PC-3 (cell line): ENCODE data around the gene PNN. TPM values are rescaled to one million over a fixed set of nuclear protein-coding genes. Genes with fewer than 3 reads are reported as not detected.
"Not testable (repeated sequence)": the region's sequence is repeated elsewhere in the genome, so short reads cannot be mapped to it uniquely, and the experiment has no call there.

Experiments used
- ATAC-seq: fragments of 200-7000 bp; cut with Tn5 transposase; 2 replicates; pipeline ENCODE4 v1.9.1; 2020; ENCODE audit warnings: mild to moderate bottlenecking, moderate library complexity
- Bru-seq: library from RNA; stranded (reverse); fragments of 400-500 nt; gene quantifications from one replicate; lab custom pipeline; 2021; lab: Mats Ljungman, UMichigan
- BruChase-seq, 2 experiments: library from RNA; stranded (reverse); fragments of 400-500 nt; gene quantifications; one replicate each; lab custom pipeline; 2021; lab: Mats Ljungman, UMichigan
- BruUV-seq: library from RNA; stranded (reverse); fragments of 400-500 nt; replicated peaks from 2 replicates; lab custom pipeline; 2021; lab: Mats Ljungman, UMichigan
- CTCF ChIA-PET: fragments of 300-600 bp; sonication (Branson Sonifier 250); formaldehyde crosslinking; loops from one replicate; lab custom pipeline; 2022; ENCODE audit warnings: antibody characterized with exemption; lab: Charles Lee
- POLR2A ChIA-PET: fragments of 300-600 bp; sonication (Branson Sonifier 250); formaldehyde crosslinking; loops from one replicate; lab custom pipeline; 2022; ENCODE audit warnings: antibody characterized with exemption; ENCODE audit not compliant: unreplicated experiment; lab: Charles Lee
- DNase-seq: peaks from one replicate; pipeline ENCODE4 v3.0.0-alpha.2; 2015
- H2AFZ ChIP-seq: fragments of 300-600 bp; sonication (generic); 2 replicates; pipeline ENCODE4 v1.6.0; 2016; ENCODE audit warnings: antibody characterized with exemption, low read length
- H3F3A ChIP-seq: fragments of 300-600 bp; sonication (generic); one replicate; pipeline ENCODE4 v1.6.0; 2017; ENCODE audit warnings: antibody characterized with exemption, low read length, control low read depth, mild to moderate bottlenecking; ENCODE audit not compliant: unreplicated experiment
- H3K27ac ChIP-seq: fragments of 300-600 bp; sonication (generic); 2 replicates; pipeline ENCODE4 v1.5.1; 2016; ENCODE audit warnings: mild to moderate bottlenecking, low read length
- H3K27me3 ChIP-seq: fragments of 300-600 bp; sonication (generic); 2 replicates; pipeline ENCODE4 v1.6.1; 2016; ENCODE audit warnings: low read length, mixed read lengths
- H3K36me3 ChIP-seq: fragments of 300-600 bp; sonication (generic); 2 replicates; pipeline ENCODE4 v1.6.1; 2016; ENCODE audit warnings: low read depth, mixed run types, low read length, mixed read lengths
- H3K4me1 ChIP-seq: fragments of 300-600 bp; sonication (generic); 2 replicates; pipeline ENCODE4 v1.5.1; 2016; ENCODE audit warnings: low read length; ENCODE audit not compliant: insufficient read depth
- H3K4me2 ChIP-seq: fragments of 300-600 bp; sonication (generic); 2 replicates; pipeline ENCODE4 v1.6.0; 2016; ENCODE audit warnings: low read length
- H3K4me3 ChIP-seq: fragments of 300-600 bp; sonication (generic); 2 replicates; pipeline ENCODE4 v1.5.1; 2016; ENCODE audit warnings: mild to moderate bottlenecking, low read length, mixed read lengths
- H3K79me2 ChIP-seq: fragments of 300-600 bp; sonication (generic); 2 replicates; pipeline ENCODE4 v1.6.1; 2017; ENCODE audit warnings: low read length, mixed read lengths
- H3K9ac ChIP-seq: fragments of 300-600 bp; sonication (generic); 2 replicates; pipeline ENCODE4 v1.6.0; 2016; ENCODE audit warnings: mild to moderate bottlenecking, low read length
- H3K9me2 ChIP-seq: fragments of 300-600 bp; sonication (generic); replicated peaks from 2 replicates; pipeline ENCODE4 v1.6.1; 2016; ENCODE audit warnings: mixed run types, low read length, mixed read lengths
- H3K9me3 ChIP-seq: fragments of 300-600 bp; sonication (generic); 2 replicates; pipeline ENCODE4 v1.6.1; 2016; ENCODE audit warnings: low read length, mixed read lengths
- H4K20me1 ChIP-seq: fragments of 300-600 bp; sonication (generic); 2 replicates; pipeline ENCODE4 v1.6.1; 2016; ENCODE audit warnings: low read length, mixed read lengths
- EZH2 ChIP-seq: fragments of 300-600 bp; sonication (generic); IDR thresholded peaks from one replicate; pipeline ENCODE4 v1.6.1; 2017; ENCODE audit warnings: antibody characterized with exemption, mild to moderate bottlenecking, low read length; ENCODE audit not compliant: unreplicated experiment
- EZH2phosphoT487 ChIP-seq: fragments of 300-600 bp; sonication (generic); IDR thresholded peaks from 2 replicates; pipeline ENCODE4 v1.6.1; 2018; ENCODE audit warnings: mild to moderate bottlenecking, antibody characterized with exemption, low read length, borderline replicate concordance
- intact Hi-C: fragments of 100-400 bp; cut with micrococcal nuclease; formaldehyde crosslinking; loops from 2 replicates; pipeline ENCODE4 v1.9.0; 2023
- long read RNA-seq: library from polyadenylated mRNA; unstranded; transcript quantifications from one replicate; pipeline ENCODE4 v2.0.0, GENCODE V29; 2021; ENCODE audit not compliant: unreplicated experiment
- total RNA-seq: library from RNA; depleted of rRNA; stranded (reverse); fragments of >200 nt; gene quantifications from 2 replicates; pipeline ENCODE4 v1.2.3, GENCODE V29; 2014; rRNA removed
- TF ChIP-seq, protein P1 (sequence below): fragments of 300-600 bp; sonication (generic); conservative IDR thresholded peaks from 2 replicates; pipeline ENCODE4 v1.5.1; 2017; ENCODE audit warnings: antibody characterized with exemption, low read depth, mild to moderate bottlenecking, low read length

The PNN gene
- 36.7 and 45.6 TPM in 2 replicates for total RNA-seq
- Bru-seq, nascent RNA: percentile 99 among the genes with signal in this experiment
- BruChase-seq, experiment 1, labeled RNA remaining after a 6-hour chase: percentile 99 among the genes with signal in this experiment
- percentile 99 among the genes with signal in this experiment for BruChase-seq, experiment 2, labeled RNA remaining after a 2-hour chase
- long read RNA-seq, transcript PNN-201 (9 exons, 3,576 nt): major isoform, 92 of 149 reads
- long read RNA-seq, partial matches to known transcripts: 24 of 149 reads
- long read RNA-seq, other reads (novel, unspliced or antisense): 32 of 149 reads

GRCh38 chr14:39174560-39175444 lies at the start of gene PNN:
PNN (plus strand) TSS chr14:39175254; CDS start chr14:39175280, 26 bp downstream.
- CTCF ChIA-PET: no interaction called here

DNA sequence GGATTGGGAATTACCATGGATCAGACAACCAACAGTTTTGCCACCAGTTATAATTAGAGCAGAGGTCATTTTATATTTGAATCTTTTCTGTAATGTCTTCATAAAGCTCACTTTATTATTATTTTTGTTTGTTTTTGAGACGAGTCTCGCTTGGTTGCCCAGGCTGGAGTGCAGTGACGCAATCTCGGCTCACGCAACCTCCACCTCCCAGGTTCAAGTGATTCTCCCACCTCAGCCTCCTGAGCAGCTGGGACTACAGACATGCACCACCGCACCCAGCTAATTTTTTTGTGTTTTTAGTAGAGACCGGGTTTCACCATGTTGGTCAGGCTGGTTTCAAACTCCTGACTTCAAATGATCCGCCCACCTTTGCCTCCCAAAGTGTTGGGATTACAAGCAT lies 37.2 kb upstream of the PNN start:
- H3K9me2 ChIP-seq, DNase-seq, BruUV-seq, H3K27me3 ChIP-seq, H3K9ac ChIP-seq, H4K20me1 ChIP-seq, H3K27ac ChIP-seq, H3K9me3 ChIP-seq, H3K79me2 ChIP-seq, H3F3A ChIP-seq, H3K4me1 ChIP-seq, CTCF ChIA-PET, H3K4me2 ChIP-seq, H3K4me3 ChIP-seq, intact Hi-C loops, H2AFZ ChIP-seq, POLR2A ChIA-PET, ATAC-seq: not testable (repeated sequence)
- peaks cover 48% of the 10 kb centered on the region for H3K36me3 ChIP-seq

More at GRCh38 chr14:39174560-39175444, at the start of gene PNN:
- no peaks in the 10 kb centered on the region for H3K9me3 ChIP-seq
- intact Hi-C loops: no loop called here
- TF ChIP-seq EZH2 (no peak), EZH2phosphoT487 (no peak)
- TF ChIP-seq, protein P1, sequence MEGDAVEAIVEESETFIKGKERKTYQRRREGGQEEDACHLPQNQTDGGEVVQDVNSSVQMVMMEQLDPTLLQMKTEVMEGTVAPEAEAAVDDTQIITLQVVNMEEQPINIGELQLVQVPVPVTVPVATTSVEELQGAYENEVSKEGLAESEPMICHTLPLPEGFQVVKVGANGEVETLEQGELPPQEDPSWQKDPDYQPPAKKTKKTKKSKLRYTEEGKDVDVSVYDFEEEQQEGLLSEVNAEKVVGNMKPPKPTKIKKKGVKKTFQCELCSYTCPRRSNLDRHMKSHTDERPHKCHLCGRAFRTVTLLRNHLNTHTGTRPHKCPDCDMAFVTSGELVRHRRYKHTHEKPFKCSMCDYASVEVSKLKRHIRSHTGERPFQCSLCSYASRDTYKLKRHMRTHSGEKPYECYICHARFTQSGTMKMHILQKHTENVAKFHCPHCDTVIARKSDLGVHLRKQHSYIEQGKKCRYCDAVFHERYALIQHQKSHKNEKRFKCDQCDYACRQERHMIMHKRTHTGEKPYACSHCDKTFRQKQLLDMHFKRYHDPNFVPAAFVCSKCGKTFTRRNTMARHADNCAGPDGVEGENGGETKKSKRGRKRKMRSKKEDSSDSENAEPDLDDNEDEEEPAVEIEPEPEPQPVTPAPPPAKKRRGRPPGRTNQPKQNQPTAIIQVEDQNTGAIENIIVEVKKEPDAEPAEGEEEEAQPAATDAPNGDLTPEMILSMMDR: no peak
- peaks cover 29% of the 10 kb centered on the region for H4K20me1 ChIP-seq
- ATAC-seq (peak; percentile 89), DNase-seq (peak; percentile 99)
- peak within 1 kb of the TSS; percentile 96 for H3K4me3 ChIP-seq
- peak within 1 kb of the TSS; percentile 63 for H2AFZ ChIP-seq
- peak within 1 kb of the TSS; percentile 93 for H3K4me2 ChIP-seq
- H3K4me1 ChIP-seq: peaks cover 17% of the 10 kb centered on the region
- H3K27ac ChIP-seq: peak within 1 kb of the TSS; percentile 51
- BruUV-seq: TSS peak; percentile 34
- no peaks in the 10 kb centered on the region for H3K9me2 ChIP-seq
- peaks cover 40% of the 10 kb centered on the region for H3K36me3 ChIP-seq
- H3K27me3 ChIP-seq: no peaks in the 10 kb centered on the region
- peak within 1 kb of the TSS; percentile 96 for H3K9ac ChIP-seq
- H3F3A ChIP-seq: no peaks in the 10 kb centered on the region
- peaks cover 47% of the 10 kb centered on the region for H3K79me2 ChIP-seq
- POLR2A ChIA-PET: interaction anchor here (0.6 kb wide), 1 partner anchor 43 kb away, joined by 3 read pairs; no protein-coding TSS in a partner anchor

DNA sequence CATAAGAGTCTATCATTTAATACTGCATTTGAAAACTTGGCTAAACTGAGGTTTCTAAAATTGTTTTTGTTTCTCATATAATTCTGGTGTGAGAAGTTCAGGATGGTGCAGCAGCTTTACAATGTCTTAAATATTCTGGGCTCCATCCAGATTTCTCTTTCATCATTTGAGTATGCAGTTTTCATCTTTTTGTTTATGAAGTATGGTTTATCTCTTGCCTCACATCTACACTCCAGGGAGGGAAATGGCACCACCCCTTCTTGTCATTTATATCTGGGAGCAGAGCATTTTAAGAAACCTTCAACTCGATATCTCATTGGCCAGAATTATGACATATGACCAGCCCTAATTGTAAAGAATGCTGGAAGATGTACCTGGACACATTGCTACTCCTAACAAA lies 36.6 kb upstream of the PNN start:
- intact Hi-C loops: no loop called here
- Histone ChIP-seq H3K27ac (no peak overlapping the region), H3F3A (no peaks in the 10 kb centered on the region), H4K20me1 (no peaks in the 10 kb centered on the region), H2AFZ (no peak overlapping the region), H3K4me1 (no peaks in the 10 kb centered on the region), H3K79me2 (no peaks in the 10 kb centered on the region), H3K27me3 (no peaks in the 10 kb centered on the region), H3K4me2 (no peak overlapping the region), H3K9ac (no peak overlapping the region), H3K4me3 (no peak overlapping the region), H3K36me3 (peaks cover 46% of the 10 kb centered on the region), H3K9me3 (no peaks in the 10 kb centered on the region), H3K9me2 (no peaks in the 10 kb centered on the region)
- DNase-seq (no peak), ATAC-seq (no peak)
- ChIA-PET CTCF (no interaction called here), POLR2A (no interaction called here)
- no TSS peak for BruUV-seq
- TF ChIP-seq EZH2phosphoT487 (no peak), EZH2 (no peak)
- TF ChIP-seq, protein P1: no peak
